K562 (cell line): ENCODE measurements around the gene PNMA8C. TPM values are rescaled to one million over a fixed set of nuclear protein-coding genes. Genes with fewer than 3 reads are reported as not detected.

Experiments used
- CBX8 ChIP-seq: fragments of 200-600 bp; sonication (generic); IDR thresholded peaks from 2 replicates; pipeline ENCODE4 v1.6.1; 2012; ENCODE audit warnings: borderline replicate concordance, mixed run types, low read depth, mild to moderate bottlenecking, moderate library complexity, mixed read lengths, low read length, control low read depth, inconsistent platforms; ENCODE audit not compliant: poor library complexity, severe bottlenecking; ENCODE audit errors: extremely low read depth
- CEBPB ChIP-seq: fragments of 450-650 bp; IDR thresholded peaks from 2 replicates; pipeline ENCODE4 v1.6.1; 2016; ENCODE audit warnings: missing genetic modification characterization, missing compliant biosample characterization
- CEBPG ChIP-seq, 3 experiments: fragments of 200-800 bp in 1 of 3; sonication (Bioruptor generic) in 1 of 3; sonication (generic) in 1 of 3; formaldehyde crosslinking in 1 of 3; IDR thresholded peaks in 2 of 3; conservative IDR thresholded peaks in 1 of 3; 2 replicates each; pipeline versions ENCODE4 v1.6.1 to v1.8.0; 2016 to 2022; ENCODE audit warnings: missing compliant biosample characterization in 2 of 3, missing genetic modification characterization in 2 of 3, mild to moderate bottlenecking in 1 of 3, missing genetic modification reagents in 1 of 3
- EP400 ChIP-seq: fragments of 450-650 bp; IDR thresholded peaks from 2 replicates; pipeline ENCODE4 v1.6.1; 2017; ENCODE audit warnings: antibody characterized with exemption, mild to moderate bottlenecking, moderate library complexity
- MTA1 ChIP-seq: fragments of 450-650 bp; IDR thresholded peaks from 2 replicates; pipeline ENCODE4 v1.6.1; 2017; ENCODE audit warnings: borderline replicate concordance
- MTA2 ChIP-seq: fragments of 450-650 bp; IDR thresholded peaks from 2 replicates; pipeline ENCODE4 v1.6.1; 2016; ENCODE audit warnings: low read depth
- NUFIP1 ChIP-seq: fragments of 450-650 bp; IDR thresholded peaks from 2 replicates; pipeline ENCODE4 v1.6.1; 2018; ENCODE audit not compliant: partially characterized antibody
- POLR2G ChIP-seq: fragments of 200-400 bp; formaldehyde crosslinking; IDR thresholded peaks from 2 replicates; pipeline ENCODE4 v1.6.1; 2017; ENCODE audit warnings: low read depth, mild to moderate bottlenecking, antibody characterized with exemption, low read length, moderate library complexity
- PTBP1 ChIP-seq: fragments of 200-400 bp; formaldehyde crosslinking; IDR thresholded peaks from 2 replicates; pipeline ENCODE4 v1.6.1; 2017; ENCODE audit warnings: low read depth, low read length
- SUPT5H ChIP-seq: fragments of 450-650 bp; IDR thresholded peaks from 2 replicates; pipeline ENCODE4 v1.6.1; 2016
- TCFL5 ChIP-seq: fragments of 250-450 bp; sonication (Bioruptor Pico); conservative IDR thresholded peaks from 2 replicates; pipeline ENCODE4 v1.6.1; 2021; ENCODE audit warnings: mild to moderate bottlenecking, moderate library complexity, matching md5 sums
- ZBED1 ChIP-seq: IDR thresholded peaks from 2 replicates; pipeline ENCODE4 v1.6.1; 2014
- ZNF274 ChIP-seq: IDR thresholded peaks from 2 replicates; pipeline ENCODE4 v1.6.1; 2011; ENCODE audit warnings: low read depth, mild to moderate bottlenecking, low read length, moderate library complexity, borderline replicate concordance
- ZNF324 ChIP-seq: fragments of 250-450 bp; sonication (Bioruptor Pico); IDR thresholded peaks from 2 replicates; pipeline ENCODE4 v1.4.0; 2020; ENCODE audit warnings: mild to moderate bottlenecking
- ZNF507 ChIP-seq: conservative IDR thresholded peaks from 2 replicates; pipeline ENCODE4 v1.6.1; 2017; ENCODE audit warnings: missing genetic modification characterization, missing compliant biosample characterization
- ZNF583 ChIP-seq: fragments of 250-450 bp; sonication (Bioruptor Pico); IDR thresholded peaks from 2 replicates; pipeline ENCODE4 v1.4.0; 2020
- ZNF717 ChIP-seq: fragments of 250-450 bp; sonication (Bioruptor Pico); IDR thresholded peaks from 2 replicates; pipeline ENCODE4 v1.5.0; 2021
- polyA plus RNA-seq, 8 experiments: library from polyadenylated mRNA; depleted of rRNA in 4 of 8; stranded (reverse) in 5 of 8; unstranded in 3 of 8; fragments of >200 nt; fragmentation: Nextera tagmentation in 2 of 8; fragmentation: Illumina TruSeq in 1 of 8; extraction: Ambion mirVana in 2 of 8; extraction: Trizol in 1 of 8; gene quantifications; 2 replicates each; pipeline versions ENCODE4 v1.2.1 to v1.2.3, GENCODE V29; 2011 to 2014; ENCODE audit warnings: inconsistent platforms in 1 of 8, missing spikeins in 1 of 8
- total RNA-seq, 7 experiments: library from RNA; depleted of rRNA in 6 of 7; stranded (reverse); fragments of >200 nt in 6 of 7; fragmentation: Illumina TruSeq in 2 of 7; extraction: Trizol in 2 of 7; gene quantifications; 2 replicates each; pipeline versions ENCODE4 v1.2.1 to v1.2.3, GENCODE V29; 2011 to 2021; ENCODE audit warnings: low replicate concordance in 1 of 7
- TF ChIP-seq, protein P1 (sequence below): fragments of 250-450 bp; sonication (Bioruptor Pico); IDR thresholded peaks from 2 replicates; pipeline ENCODE4 v1.8.0; 2022; ENCODE audit warnings: moderate library complexity, mild to moderate bottlenecking, inconsistent platforms
- TF ChIP-seq, protein P2 (sequence below): fragments of 450-650 bp; IDR thresholded peaks from 2 replicates; pipeline ENCODE4 v1.6.1; 2017; ENCODE audit warnings: antibody characterized with exemption
- TF ChIP-seq, protein P3 (sequence below): sonication (generic); formaldehyde crosslinking; IDR thresholded peaks from 2 replicates; pipeline ENCODE4 v1.8.0; 2023; ENCODE audit warnings: mild to moderate bottlenecking, missing genetic modification reagents

PNMA8C gene
- total and polyA plus RNA-seq, 9 of the 15 experiments (the other 6 are each of a cell fraction or from before 2014, with no cell fraction given), result 0.04 to 0.05 (median 0.05) TPM; not detected in 6

DNA sequence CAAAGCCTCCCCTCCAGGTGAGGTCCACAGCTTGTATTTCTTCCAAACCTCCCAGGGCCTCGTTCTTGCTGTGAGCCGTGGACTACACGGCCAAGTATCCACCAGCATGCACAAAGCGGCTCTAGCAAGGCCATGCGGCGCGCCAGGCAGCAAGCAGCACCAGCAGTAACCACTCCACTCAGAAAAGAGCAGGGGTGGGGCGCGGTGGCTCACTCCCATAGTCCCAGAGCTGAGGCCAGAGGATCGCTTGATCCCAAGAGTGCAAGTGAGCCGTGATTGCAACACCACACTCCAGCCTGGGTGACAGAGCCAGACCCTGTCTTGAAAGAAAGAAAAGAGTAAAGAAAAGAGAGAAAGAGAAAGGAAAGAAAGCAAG, 20.1 kb downstream of the PNMA8C start (continued):
- TF ChIP-seq TCFL5 (CRISPR knock-in tag), result no peak
- TF ChIP-seq ZNF717 (CRISPR knock-in tag), result no peak
- TF ChIP-seq, protein P1, sequence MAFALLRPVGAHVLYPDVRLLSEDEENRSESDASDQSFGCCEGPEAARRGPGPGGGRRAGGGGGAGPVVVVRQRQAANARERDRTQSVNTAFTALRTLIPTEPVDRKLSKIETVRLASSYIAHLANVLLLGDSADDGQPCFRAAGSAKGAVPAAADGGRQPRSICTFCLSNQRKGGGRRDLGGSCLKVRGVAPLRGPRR (CRISPR knock-in tag), result no peak
- no peak for TF ChIP-seq MTA2
- TF ChIP-seq, protein P2, sequence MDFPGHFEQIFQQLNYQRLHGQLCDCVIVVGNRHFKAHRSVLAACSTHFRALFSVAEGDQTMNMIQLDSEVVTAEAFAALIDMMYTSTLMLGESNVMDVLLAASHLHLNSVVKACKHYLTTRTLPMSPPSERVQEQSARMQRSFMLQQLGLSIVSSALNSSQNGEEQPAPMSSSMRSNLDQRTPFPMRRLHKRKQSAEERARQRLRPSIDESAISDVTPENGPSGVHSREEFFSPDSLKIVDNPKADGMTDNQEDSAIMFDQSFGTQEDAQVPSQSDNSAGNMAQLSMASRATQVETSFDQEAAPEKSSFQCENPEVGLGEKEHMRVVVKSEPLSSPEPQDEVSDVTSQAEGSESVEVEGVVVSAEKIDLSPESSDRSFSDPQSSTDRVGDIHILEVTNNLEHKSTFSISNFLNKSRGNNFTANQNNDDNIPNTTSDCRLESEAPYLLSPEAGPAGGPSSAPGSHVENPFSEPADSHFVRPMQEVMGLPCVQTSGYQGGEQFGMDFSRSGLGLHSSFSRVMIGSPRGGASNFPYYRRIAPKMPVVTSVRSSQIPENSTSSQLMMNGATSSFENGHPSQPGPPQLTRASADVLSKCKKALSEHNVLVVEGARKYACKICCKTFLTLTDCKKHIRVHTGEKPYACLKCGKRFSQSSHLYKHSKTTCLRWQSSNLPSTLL, result no peak
- 0 out of 2 replicates have a peak, but pooled peaks have one; percentile 66 for TF ChIP-seq PTBP1
- TF ChIP-seq ZNF324 (CRISPR knock-in tag), result no peak
- no peak for TF ChIP-seq NUFIP1
- TF ChIP-seq CBX8, result no peak
- no peak for TF ChIP-seq ZBED1
- peak; percentile 54 for TF ChIP-seq POLR2G
- peak; percentile 12; the same call in 1 of the 2 replicates for TF ChIP-seq CEBPG (CRISPR knock-in tag; IDR thresholded peaks at IDR 0.05)
- no peak for TF ChIP-seq CEBPG (tag; conservative IDR thresholded peaks at IDR 0.05 in 1 of 2, IDR thresholded peaks at IDR 0.05 in 1 of 2)
- TF ChIP-seq SUPT5H, result 0 out of 2 replicates have a peak, but pooled peaks have one; percentile 2
- peak; percentile 82 for TF ChIP-seq CEBPB
- no peak for TF ChIP-seq EP400
- no peak for TF ChIP-seq ZNF274
- TF ChIP-seq ZNF507, result no peak
- 0 out of 2 replicates have a peak, but pooled peaks have one; percentile 23 for TF ChIP-seq MTA1
- TF ChIP-seq ZNF583, result no peak
- TF ChIP-seq, protein P3, sequence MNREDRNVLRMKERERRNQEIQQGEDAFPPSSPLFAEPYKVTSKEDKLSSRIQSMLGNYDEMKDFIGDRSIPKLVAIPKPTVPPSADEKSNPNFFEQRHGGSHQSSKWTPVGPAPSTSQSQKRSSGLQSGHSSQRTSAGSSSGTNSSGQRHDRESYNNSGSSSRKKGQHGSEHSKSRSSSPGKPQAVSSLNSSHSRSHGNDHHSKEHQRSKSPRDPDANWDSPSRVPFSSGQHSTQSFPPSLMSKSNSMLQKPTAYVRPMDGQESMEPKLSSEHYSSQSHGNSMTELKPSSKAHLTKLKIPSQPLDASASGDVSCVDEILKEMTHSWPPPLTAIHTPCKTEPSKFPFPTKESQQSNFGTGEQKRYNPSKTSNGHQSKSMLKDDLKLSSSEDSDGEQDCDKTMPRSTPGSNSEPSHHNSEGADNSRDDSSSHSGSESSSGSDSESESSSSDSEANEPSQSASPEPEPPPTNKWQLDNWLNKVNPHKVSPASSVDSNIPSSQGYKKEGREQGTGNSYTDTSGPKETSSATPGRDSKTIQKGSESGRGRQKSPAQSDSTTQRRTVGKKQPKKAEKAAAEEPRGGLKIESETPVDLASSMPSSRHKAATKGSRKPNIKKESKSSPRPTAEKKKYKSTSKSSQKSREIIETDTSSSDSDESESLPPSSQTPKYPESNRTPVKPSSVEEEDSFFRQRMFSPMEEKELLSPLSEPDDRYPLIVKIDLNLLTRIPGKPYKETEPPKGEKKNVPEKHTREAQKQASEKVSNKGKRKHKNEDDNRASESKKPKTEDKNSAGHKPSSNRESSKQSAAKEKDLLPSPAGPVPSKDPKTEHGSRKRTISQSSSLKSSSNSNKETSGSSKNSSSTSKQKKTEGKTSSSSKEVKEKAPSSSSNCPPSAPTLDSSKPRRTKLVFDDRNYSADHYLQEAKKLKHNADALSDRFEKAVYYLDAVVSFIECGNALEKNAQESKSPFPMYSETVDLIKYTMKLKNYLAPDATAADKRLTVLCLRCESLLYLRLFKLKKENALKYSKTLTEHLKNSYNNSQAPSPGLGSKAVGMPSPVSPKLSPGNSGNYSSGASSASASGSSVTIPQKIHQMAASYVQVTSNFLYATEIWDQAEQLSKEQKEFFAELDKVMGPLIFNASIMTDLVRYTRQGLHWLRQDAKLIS (CRISPR knock-in tag), result no peak
